SKM-1 (cell line): ENCODE results near the gene IL17RA.

ENCODE experiments used
- DNase-seq: peaks from one replicate; lab custom pipeline; 2025; ENCODE audit not compliant: unreplicated experiment; lab: John Stamatoyannopoulos, UW

Gene IL17RA

DNA sequence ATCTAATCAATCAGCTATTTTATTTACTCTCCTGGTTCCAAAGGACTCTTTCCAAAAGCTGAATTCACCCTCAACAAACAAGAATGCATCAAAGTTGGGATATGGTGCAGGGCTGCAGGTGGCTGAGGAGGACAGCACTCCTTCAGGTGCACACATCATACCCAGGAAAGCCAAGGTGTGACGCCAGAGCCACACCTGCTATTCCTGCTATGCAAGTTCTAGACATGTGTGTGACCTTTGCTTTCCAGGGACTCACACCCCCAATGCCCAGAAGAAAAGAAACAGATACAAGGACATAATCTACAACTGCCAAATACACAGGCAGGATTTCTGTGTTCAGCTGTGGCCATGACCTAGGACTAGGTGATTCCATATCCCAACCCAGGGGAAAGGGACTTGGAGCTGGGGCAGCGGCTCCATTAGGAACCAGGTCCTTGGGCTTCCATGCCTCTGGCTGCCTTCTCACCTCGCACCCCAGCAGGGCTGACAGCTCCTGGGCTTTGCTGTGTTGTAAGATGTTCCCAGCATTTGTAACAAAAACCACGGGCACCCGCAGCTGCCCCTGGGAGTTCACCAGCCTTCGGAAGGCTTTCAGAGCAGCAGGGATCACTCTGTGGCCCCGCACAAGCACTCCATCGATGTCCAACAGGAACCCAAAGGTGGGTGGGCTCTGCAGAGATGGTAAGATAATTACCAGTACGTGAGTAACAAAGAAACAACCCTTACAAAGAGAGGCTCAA lies 64.4 kb downstream of the IL17RA start:
- no peak for DNase-seq

DNA sequence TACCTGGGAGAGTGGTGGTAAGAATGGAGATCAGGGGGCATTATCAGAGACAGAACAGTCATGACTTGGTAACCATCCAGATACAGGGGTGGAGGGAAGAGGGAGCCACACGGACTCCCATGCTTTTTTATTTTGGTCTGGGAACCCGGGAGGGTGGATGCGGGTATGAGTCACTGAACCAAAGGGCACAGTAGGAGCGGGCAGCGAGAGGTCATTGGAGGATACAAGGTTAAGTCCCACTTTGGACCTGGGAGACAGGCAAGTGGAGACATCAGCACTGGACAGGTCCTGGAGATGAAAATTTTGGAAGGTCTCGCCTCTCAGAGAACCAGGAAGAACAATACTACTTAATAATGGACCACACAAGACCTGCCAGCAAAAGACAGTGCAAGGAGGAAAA lies 67.5 kb downstream of the IL17RA start:
- no peak for DNase-seq

DNA sequence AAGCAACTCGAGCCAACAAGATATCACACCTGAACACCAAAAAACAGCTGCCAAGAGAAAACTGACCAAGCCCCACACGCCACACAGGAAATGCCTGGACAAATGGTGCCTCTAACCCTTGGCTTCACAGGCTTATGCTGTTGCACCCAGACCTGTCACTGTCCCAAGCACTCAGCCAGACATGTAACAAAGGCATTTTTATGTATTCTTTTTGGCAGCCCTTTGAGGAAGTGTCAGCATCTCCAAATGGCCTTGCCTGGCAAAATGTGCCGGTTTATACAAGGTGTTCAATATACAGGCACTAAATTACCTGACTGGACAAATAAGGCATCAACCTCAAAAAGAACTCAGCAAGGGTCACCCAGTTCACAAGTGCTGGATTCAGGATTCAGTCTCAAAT lies 68.2 kb downstream of the IL17RA start:
- DNase-seq = no peak

DNA sequence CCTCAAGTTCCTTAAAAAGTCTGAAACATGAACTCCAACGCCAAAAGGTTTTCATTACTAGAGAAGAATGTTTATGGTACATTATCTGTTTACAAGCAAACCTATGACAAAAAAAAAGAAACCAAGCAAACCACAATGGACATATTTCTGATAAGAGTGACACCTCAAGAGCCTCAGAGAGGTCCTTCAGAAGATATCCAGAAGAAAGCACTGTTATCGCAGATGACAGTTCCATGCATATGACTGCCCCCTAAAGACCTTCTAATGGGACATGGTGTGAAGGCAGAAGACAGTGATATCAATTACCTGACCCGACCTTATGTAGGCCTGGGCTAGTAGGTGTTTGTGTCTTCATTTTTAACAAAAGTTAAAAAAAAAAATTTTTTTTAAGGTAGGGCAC lies 71.1 kb downstream of the IL17RA start:
- DNase-seq = no peak

DNA sequence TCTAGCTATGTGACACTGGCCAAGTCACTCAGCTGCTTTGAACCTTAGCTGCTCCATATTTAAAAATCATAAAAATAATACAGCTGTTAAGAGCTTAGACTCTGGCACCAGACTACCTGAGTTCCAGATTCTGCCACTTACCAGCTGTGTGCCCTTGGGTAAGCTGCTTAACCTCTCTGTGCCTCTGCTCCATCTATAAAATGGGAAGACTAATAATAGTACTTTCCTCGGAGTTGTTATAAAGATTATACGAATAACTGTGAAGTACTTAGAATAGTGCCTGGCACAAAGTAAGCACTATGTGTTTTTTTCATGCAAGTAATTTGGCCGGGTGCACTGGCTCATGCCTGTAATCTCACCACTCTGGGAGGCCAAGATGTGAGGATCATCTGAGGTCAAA lies 72.9 kb downstream of the IL17RA start:
- no peak for DNase-seq

DNA sequence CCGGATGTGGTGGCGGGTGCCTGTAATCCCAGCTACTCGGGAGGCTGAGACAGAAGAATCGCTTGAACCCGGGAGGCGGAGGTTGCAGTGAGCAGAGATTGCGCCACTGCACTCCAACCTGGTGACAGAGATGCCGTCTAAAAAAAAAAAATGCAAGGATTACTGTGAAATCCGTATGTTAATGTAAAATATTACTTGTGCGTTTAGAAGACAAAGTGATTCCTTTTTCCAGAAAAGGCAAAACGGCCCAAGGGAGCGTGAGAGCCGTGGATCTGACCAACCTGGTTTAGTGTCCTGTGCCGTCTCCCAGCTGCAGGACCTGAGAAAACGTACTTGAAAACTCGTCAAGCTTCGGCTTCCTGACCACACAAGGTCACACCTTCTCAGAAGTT lies 73.4 kb downstream of the IL17RA start:
- DNase-seq = no peak

DNA sequence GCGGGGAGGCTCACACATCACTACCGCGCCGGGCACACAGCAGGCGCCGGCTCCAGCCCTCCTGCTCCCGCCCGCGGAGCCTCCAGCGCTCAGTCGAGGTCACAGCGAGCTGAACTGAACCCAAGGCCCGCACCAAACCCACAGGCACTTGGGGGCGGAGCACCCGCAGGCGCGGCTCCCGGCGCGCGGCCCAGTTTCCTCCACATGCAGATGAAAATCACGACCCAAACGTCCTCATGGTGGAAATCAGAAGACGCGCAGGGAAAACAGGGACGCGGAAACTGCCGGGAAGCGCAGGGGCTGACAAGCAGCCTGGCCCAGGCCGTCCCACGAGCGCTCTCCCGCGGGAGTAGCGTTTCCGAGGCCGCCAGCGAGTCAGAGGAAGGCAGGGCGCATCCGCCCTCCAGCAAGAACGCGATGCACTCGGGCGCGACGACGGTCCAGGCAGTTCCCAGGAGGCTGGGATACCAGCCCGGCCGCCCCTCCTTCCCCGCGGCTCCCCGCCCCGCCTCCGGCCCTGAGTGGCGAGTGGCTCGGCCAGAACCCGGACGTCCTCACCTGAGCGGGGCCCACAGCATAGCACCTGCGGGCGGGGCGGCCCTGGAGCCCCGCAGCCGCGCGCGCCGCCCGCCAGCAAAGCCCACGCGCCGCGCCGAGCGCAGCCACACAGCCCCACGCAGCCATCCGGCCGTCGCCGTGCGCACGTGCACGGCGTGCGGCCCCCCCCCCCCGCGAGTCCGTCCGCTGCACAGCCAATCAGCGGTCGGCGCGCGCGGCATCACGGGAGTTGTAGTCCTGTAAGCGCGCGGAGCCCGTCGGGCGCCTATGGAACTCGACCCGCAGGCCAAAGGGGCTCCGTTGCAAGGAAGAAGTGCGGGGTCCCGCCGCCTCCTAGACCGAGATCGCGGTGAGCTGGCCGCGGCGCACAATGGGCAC lies 74.0 kb downstream of the IL17RA start, which contains the start of gene HDHD5:
Gene HDHD5 (minus strand): TSS at position 710 of the 936 bp plus-strand sequence. CDS start 26 bp downstream, at position 684.
- DNase-seq = peak; percentile 61

DNA sequence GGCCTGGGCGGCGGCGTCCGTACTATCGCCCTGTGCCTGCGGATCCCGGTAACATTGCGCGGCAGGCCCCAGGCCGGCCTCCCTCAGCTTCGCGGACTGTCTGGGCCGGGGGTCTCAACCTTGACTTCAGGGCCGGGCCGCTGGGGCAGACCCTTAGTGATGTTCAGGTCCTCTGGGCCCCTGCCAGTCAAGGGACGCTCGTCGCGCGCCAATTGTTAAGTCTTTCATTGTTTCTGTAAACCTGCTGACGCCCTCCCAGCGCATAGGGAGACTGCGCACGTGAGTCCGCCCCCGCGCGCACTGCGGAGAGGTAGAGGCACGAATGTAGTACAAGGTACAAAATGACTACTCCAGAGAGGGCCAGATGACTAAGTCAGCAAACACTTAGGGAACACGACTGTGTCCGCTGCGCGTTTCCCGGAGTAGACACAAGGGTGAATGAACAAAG lies 74.7 kb downstream of the IL17RA start:
- DNase-seq = no peak

DNA sequence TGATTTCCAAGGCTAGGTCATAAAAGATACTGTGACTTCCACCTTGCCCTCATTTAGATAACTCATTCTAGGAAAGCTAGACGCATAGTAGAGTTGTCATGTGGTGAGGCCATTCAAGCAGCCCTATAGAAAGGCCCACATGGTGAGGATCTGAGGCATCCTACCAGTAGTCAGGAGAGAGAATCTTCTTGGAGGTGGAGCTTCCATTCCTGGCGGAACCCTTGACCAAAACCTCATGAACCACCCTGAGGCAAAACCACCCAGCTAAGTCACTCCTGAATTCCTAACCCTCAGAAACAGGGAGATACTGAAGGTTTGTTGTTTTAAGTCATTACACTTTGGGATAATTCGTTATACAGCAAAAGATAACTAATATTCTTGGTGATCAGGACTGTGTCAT lies 77.2 kb downstream of the IL17RA start:
- DNase-seq = no peak

DNA sequence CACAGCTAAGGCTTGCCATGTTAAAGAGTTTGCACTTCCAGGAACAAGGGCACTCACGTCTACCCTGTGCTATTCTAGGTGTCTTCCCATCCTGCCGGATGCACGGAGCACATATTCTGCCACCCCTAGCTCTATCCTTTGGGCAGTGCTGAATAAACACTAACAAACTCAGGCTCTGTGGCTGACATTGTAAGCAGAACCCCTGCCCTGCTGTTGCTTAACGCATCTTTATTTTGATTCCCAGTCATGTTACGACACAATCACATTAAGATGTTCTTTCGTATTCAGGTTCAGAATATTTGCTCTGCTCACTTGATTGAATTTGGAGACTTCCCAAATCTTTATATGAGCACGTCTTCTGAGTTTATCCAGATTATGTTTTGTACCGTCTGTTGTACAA lies 77.9 kb downstream of the IL17RA start:
- DNase-seq = no peak

DNA sequence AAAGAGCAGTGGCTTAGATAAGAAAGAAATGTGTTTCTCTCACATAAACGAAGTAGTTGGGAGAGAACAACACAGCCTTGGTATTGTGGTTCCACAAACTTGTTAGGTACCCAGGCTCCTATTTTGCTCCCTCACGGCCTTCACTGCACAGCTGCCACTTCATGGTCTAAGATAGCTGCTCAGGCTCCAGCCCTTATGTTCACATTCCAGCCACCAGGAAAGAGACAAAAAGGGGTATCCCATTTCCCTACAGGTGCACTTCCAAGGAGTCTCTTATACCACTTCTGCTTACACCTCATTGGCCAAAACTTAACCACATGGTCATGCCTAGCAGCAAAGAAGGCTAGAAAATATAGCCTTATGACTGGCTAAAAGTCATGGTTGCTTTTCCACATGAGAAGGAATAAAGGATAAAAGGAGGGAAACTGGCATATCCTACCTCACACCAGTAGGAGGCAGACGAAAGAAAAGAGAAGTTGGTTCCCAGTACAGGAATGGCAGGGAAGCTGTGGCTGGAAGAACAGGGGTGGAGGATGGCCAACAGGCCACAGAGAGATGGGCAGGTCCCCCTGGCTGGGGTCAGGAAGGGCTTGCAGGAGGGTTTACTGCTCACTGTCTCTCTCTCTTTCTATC lies 79.7 kb downstream of the IL17RA start:
- DNase-seq = no peak
